ENCODE data around the gene GPR62. TPM values are rescaled to one million over a fixed set of nuclear protein-coding genes. Genes with fewer than 3 reads are reported as not detected.

Gene GPR62
- total and polyA plus RNA-seq, 2 experiments from 2014 or later: 0.10 to 0.38 TPM

DNA sequence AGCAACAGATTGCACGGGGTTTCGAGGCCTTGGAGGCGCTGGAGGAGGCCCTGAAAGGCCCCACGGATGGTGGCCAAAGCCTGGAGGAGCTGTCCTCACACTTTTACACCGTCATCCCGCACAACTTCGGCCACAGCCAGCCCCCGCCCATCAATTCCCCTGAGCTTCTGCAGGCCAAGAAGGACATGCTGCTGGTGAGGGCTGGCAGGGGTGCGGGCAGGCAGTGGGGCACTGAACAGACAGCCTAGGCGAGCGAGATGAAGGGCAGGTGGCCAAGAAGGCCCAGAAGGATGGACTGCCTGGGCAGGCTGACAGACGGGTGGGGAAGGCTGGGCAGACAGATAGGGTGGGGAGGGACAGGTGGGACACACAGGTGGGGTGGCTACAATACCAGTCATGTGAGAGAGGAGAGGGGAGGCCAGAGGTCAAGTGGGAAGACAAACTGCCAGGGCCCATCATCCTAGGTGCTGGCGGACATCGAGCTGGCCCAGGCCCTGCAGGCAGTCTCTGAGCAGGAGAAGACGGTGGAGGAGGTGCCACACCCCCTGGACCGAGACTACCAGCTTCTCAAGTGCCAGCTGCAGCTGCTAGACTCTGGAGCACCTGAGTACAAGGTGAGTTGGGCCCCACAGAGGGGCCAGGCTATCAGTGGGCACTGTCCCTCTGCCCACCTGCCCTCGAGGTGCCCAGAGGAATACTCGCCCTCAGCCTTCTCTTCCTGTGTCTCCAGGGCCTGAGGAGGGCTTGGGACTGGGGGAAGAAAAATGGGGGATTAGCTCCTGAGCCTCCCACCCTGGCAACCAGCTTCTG lies 9.9 kb upstream of the GPR62 start:
- no peaks in the 10 kb centered on the region for H3K36me3 ChIP-seq (ENCODE audit: insufficient read depth)
- H3K27me3 Mint-ChIP-seq (ENCODE audit: insufficient read depth, low read depth, poor library complexity): peaks cover 23% of the 10 kb centered on the region
- H3K4me3 ChIP-seq: no peak overlapping the region
- H3K79me2 ChIP-seq (replicated peaks; ENCODE audit: insufficient read depth): peaks cover 12% of the 10 kb centered on the region
- ATAC-seq: no peak
- H3K9me2 ChIP-seq (ENCODE audit: insufficient read depth): no peaks in the 10 kb centered on the region
- no peak overlapping the region for H2AFZ ChIP-seq
- H3K27ac Mint-ChIP-seq: no peak overlapping the region
- H3K4me1 Mint-ChIP-seq: peaks cover 13% of the 10 kb centered on the region
- H3K4me3 Mint-ChIP-seq: no peak overlapping the region
- TF ChIP-seq ZNF331 (CRISPR knock-in tag; IDR thresholded peaks at IDR 0.05; ENCODE audit: low read depth) (no peak), STAT1 (IDR thresholded peaks at IDR 0.05; ENCODE audit: unreplicated experiment) (no peak)
- TF ChIP-seq, protein P1, sequence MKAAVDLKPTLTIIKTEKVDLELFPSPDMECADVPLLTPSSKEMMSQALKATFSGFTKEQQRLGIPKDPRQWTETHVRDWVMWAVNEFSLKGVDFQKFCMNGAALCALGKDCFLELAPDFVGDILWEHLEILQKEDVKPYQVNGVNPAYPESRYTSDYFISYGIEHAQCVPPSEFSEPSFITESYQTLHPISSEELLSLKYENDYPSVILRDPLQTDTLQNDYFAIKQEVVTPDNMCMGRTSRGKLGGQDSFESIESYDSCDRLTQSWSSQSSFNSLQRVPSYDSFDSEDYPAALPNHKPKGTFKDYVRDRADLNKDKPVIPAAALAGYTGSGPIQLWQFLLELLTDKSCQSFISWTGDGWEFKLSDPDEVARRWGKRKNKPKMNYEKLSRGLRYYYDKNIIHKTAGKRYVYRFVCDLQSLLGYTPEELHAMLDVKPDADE (IDR thresholded peaks at IDR 0.05): no peak
- peaks cover 5% of the 10 kb centered on the region for H4K20me1 ChIP-seq (replicated peaks; ENCODE audit: insufficient read depth)
- no peaks in the 10 kb centered on the region for H3F3A ChIP-seq (replicated peaks; ENCODE audit: low read depth)
- H3K36me3 Mint-ChIP-seq (ENCODE audit: low read depth): peaks cover 9% of the 10 kb centered on the region; the same call in 2 of the 3 replicates
- H3K4me1 ChIP-seq (ENCODE audit: insufficient read depth): peaks cover 8% of the 10 kb centered on the region; the same call in 1 of the 2 replicates
- H3K27me3 ChIP-seq (ENCODE audit: insufficient read depth): no peaks in the 10 kb centered on the region; the same call in 1 of the 2 replicates
- DNase-seq (ENCODE audit: low spot score): no peak
- no peak overlapping the region for H3K27ac ChIP-seq (ENCODE audit: low read depth)
- H3K9me3 Mint-ChIP-seq: no peaks in the 10 kb centered on the region
- no peak overlapping the region for H3K4me2 ChIP-seq

DNA sequence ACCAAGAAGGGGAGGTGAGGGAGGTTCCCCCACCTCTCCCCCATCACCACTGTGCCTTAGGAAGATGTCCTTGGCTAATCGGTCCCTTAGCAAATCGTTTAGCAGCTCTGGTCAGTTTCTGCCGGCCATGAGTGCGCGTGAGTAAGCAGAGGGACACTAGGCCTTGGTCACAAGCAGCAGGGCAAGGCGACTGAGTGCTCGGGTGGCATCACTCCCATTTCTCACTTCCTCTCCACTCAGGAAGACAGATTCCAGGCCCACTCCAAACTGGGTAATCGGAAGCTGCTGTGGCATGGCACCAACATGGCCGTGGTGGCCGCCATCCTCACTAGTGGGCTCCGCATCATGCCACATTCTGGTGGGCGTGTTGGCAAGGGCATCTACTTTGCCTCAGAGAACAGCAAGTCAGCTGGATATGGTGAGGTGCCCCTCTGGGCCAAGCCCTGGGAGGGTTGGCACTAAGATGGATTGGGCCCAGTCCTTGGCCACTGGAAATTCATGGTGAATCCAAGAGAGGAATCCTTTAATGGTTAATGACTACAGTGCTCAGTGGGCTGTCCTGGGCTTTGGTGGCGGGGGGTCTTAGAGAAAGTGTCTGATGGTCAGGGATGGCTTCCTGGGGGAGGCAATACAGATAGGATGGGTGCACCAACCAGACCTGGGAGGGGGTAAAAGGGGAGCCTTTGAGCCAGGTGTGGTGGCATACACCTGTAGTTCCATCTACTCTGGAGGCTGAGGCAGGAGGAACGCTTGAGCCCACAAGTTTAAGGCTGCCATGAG lies 9.1 kb upstream of the GPR62 start:
- no peaks in the 10 kb centered on the region for H3K4me1 ChIP-seq (ENCODE audit: insufficient read depth)
- ATAC-seq: no peak
- H3K27me3 ChIP-seq (ENCODE audit: insufficient read depth): peaks cover 8% of the 10 kb centered on the region; the same call in 1 of the 2 replicates
- H3K27me3 Mint-ChIP-seq (ENCODE audit: insufficient read depth, low read depth, poor library complexity): peaks cover 23% of the 10 kb centered on the region
- H3K4me3 ChIP-seq: no peak overlapping the region
- no peak for DNase-seq (ENCODE audit: low spot score)
- H3K27ac Mint-ChIP-seq: no peak overlapping the region
- H3K4me1 Mint-ChIP-seq: peaks cover 5% of the 10 kb centered on the region; the same call in 2 of the 3 replicates
- H4K20me1 ChIP-seq (replicated peaks; ENCODE audit: insufficient read depth): no peaks in the 10 kb centered on the region
- no peak overlapping the region for H3K4me3 Mint-ChIP-seq
- no peak overlapping the region for H3K4me2 ChIP-seq
- H3K79me2 ChIP-seq (replicated peaks; ENCODE audit: insufficient read depth): peaks cover 3% of the 10 kb centered on the region
- no peaks in the 10 kb centered on the region for H3K36me3 ChIP-seq (ENCODE audit: insufficient read depth)
- no peaks in the 10 kb centered on the region for H3K9me3 Mint-ChIP-seq
- no peak overlapping the region for H2AFZ ChIP-seq
- TF ChIP-seq, protein P2, sequence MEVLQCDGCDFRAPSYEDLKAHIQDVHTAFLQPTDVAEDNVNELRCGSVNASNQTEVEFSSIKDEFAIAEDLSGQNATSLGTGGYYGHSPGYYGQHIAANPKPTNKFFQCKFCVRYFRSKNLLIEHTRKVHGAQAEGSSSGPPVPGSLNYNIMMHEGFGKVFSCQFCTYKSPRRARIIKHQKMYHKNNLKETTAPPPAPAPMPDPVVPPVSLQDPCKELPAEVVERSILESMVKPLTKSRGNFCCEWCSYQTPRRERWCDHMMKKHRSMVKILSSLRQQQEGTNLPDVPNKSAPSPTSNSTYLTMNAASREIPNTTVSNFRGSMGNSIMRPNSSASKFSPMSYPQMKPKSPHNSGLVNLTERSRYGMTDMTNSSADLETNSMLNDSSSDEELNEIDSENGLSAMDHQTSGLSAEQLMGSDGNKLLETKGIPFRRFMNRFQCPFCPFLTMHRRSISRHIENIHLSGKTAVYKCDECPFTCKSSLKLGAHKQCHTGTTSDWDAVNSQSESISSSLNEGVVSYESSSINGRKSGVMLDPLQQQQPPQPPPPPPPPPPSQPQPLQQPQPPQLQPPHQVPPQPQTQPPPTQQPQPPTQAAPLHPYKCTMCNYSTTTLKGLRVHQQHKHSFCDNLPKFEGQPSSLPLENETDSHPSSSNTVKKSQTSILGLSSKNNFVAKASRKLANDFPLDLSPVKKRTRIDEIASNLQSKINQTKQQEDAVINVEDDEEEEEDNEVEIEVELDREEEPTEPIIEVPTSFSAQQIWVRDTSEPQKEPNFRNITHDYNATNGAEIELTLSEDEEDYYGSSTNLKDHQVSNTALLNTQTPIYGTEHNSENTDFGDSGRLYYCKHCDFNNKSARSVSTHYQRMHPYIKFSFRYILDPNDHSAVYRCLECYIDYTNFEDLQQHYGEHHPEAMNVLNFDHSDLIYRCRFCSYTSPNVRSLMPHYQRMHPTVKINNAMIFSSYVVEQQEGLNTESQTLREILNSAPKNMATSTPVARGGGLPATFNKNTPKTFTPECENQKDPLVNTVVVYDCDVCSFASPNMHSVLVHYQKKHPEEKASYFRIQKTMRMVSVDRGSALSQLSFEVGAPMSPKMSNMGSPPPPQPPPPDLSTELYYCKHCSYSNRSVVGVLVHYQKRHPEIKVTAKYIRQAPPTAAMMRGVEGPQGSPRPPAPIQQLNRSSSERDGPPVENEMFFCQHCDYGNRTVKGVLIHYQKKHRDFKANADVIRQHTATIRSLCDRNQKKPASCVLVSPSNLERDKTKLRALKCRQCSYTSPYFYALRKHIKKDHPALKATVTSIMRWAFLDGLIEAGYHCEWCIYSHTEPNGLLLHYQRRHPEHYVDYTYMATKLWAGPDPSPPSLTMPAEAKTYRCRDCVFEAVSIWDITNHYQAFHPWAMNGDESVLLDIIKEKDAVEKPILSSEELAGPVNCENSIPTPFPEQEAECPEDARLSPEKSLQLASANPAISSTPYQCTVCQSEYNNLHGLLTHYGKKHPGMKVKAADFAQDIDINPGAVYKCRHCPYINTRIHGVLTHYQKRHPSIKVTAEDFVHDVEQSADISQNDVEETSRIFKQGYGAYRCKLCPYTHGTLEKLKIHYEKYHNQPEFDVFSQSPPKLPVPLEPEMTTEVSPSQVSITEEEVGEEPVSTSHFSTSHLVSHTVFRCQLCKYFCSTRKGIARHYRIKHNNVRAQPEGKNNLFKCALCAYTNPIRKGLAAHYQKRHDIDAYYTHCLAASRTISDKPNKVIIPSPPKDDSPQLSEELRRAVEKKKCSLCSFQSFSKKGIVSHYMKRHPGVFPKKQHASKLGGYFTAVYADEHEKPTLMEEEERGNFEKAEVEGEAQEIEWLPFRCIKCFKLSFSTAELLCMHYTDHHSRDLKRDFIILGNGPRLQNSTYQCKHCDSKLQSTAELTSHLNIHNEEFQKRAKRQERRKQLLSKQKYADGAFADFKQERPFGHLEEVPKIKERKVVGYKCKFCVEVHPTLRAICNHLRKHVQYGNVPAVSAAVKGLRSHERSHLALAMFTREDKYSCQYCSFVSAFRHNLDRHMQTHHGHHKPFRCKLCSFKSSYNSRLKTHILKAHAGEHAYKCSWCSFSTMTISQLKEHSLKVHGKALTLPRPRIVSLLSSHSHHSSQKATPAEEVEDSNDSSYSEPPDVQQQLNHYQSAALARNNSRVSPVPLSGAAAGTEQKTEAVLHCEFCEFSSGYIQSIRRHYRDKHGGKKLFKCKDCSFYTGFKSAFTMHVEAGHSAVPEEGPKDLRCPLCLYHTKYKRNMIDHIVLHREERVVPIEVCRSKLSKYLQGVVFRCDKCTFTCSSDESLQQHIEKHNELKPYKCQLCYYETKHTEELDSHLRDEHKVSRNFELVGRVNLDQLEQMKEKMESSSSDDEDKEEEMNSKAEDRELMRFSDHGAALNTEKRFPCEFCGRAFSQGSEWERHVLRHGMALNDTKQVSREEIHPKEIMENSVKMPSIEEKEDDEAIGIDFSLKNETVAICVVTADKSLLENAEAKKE (CRISPR knock-in tag; IDR thresholded peaks at IDR 0.05): no peak
- H3K27ac ChIP-seq (ENCODE audit: low read depth): no peak overlapping the region
- H3K36me3 Mint-ChIP-seq (ENCODE audit: low read depth): peaks cover 2% of the 10 kb centered on the region; the same call in 1 of the 3 replicates
- H3K9me2 ChIP-seq (ENCODE audit: insufficient read depth): no peaks in the 10 kb centered on the region
- H3F3A ChIP-seq (replicated peaks; ENCODE audit: low read depth): no peaks in the 10 kb centered on the region
